Measurements from ENCODE around the gene BMP8B. TPM values are rescaled to one million over a fixed set of nuclear protein-coding genes. Genes with fewer than 3 reads are reported as not detected.
"Not testable (repeated sequence)": the region's sequence is repeated elsewhere in the genome, so short reads cannot be mapped to it uniquely, and the experiment has no call there.

The BMP8B gene
- total RNA-seq, 1 experiment from 2014 or later, result 5.9 TPM

DNA sequence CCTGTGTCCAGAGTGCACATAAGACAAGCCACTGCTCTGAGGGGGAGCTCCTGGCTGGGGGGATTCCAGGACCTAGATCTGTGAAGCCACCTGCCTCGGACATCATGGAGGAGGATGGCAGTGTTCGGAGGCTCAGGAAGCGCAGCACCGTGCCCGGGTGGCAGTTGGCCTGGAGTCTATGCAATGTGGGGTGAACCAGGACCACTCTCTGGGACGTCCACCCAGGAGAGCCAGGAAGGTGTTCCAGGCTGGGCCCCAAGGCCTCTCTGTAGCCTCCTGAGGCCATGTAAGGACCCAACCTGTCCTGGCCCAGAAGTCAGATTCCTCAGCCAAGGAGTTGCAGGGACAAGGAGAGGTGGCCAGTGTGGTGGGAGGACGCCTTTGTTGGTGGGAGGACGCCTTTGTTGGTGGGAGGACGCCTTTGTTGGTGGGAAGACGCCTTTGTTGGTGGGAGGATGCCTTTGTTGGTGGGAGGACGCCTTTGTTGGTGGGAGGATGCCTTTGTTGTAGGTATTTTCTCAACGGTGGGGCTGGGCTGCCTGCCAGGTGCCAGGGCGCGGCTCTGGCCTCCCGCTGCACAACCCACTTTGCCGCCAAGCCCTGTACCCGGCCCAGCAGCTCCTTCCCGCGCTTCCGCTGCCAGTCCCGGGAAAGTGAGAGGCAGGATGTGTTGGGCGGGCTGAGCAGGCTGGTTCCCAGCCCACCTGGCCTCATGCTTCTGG lies 30.6 kb upstream of the BMP8B start:
- Histone ChIP-seq H3K4me3 (ENCODE audit: low read depth, low read length) (no peak overlapping the region), H3K4me1 (peaks cover 7% of the 10 kb centered on the region), H3K36me3 (ENCODE audit: control insufficient read depth, insufficient read depth, low read length) (no peaks in the 10 kb centered on the region), H3K27me3 (replicated peaks; ENCODE audit: control insufficient read depth, insufficient read depth, low read length) (no peaks in the 10 kb centered on the region), H3K9me3 (no peaks in the 10 kb centered on the region)
- no TSS peak for BruUV-seq (replicated peaks)
- TF ChIP-seq, protein P1, sequence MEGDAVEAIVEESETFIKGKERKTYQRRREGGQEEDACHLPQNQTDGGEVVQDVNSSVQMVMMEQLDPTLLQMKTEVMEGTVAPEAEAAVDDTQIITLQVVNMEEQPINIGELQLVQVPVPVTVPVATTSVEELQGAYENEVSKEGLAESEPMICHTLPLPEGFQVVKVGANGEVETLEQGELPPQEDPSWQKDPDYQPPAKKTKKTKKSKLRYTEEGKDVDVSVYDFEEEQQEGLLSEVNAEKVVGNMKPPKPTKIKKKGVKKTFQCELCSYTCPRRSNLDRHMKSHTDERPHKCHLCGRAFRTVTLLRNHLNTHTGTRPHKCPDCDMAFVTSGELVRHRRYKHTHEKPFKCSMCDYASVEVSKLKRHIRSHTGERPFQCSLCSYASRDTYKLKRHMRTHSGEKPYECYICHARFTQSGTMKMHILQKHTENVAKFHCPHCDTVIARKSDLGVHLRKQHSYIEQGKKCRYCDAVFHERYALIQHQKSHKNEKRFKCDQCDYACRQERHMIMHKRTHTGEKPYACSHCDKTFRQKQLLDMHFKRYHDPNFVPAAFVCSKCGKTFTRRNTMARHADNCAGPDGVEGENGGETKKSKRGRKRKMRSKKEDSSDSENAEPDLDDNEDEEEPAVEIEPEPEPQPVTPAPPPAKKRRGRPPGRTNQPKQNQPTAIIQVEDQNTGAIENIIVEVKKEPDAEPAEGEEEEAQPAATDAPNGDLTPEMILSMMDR (IDR thresholded peaks at IDR 0.05; ENCODE audit: insufficient read depth in 1 of 2, low read depth in 1 of 2, low read length in 1 of 2, severe bottlenecking in 1 of 2, unreplicated experiment in 1 of 2), result no peak
- Mint-ChIP-seq H3K27me3 (ENCODE audit: insufficient read depth, unreplicated experiment) (no peaks in the 10 kb centered on the region), H3K4me1 (ENCODE audit: low read depth, unreplicated experiment) (peaks cover 2% of the 10 kb centered on the region), H3K4me3 (ENCODE audit: unreplicated experiment) (no peak overlapping the region), H3K36me3 (ENCODE audit: insufficient read depth, unreplicated experiment) (peaks cover 6% of the 10 kb centered on the region), H3K27ac (ENCODE audit: unreplicated experiment) (no peak overlapping the region), H3K9me3 (ENCODE audit: unreplicated experiment) (peaks cover 6% of the 10 kb centered on the region)
- CTCF ChIA-PET, result interaction anchor here (0.9 kb wide), 1 partner anchor 101 kb away, joined by 3 read pairs; no protein-coding TSS in a partner anchor
- no peak for DNase-seq
- POLR2A ChIA-PET, result interaction anchor here (1.2 kb wide), 1 partner anchor 83 kb away, joined by 4 read pairs; no protein-coding TSS in a partner anchor
- intact Hi-C loops (cut with micrococcal nuclease; ENCODE audit: unreplicated experiment), result loop anchor here (5.0 kb wide), 1 partner anchor 98 kb away; no protein-coding TSS in a partner anchor

DNA sequence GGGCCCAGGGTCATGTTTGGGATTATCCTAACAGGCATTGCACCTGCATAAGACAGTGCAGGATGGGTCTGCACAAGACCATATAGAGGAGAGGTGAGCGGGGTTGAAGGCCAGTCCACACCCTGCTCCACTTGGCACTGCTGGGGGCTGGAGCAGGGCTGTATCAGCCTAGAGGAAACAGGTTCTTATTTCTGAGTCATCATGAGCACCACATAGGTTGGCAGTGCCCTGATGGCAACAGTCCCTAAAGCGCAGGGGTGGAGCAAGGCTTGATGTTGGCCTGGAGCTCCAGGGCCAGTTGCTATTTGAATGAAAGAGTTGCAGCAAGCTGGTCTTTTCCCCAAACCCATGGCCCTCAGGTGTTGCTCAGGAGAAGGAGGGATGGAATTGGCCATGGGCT lies 29.8 kb upstream of the BMP8B start:
- H3K36me3 Mint-ChIP-seq (ENCODE audit: insufficient read depth, unreplicated experiment), result peaks cover 4% of the 10 kb centered on the region
- no TSS peak for BruUV-seq (replicated peaks)
- H3K27me3 Mint-ChIP-seq (ENCODE audit: insufficient read depth, unreplicated experiment), result no peaks in the 10 kb centered on the region
- H3K36me3 ChIP-seq (ENCODE audit: control insufficient read depth, insufficient read depth, low read length), result no peaks in the 10 kb centered on the region
- peaks cover 7% of the 10 kb centered on the region for H3K4me1 ChIP-seq
- no peaks in the 10 kb centered on the region for H3K9me3 Mint-ChIP-seq (ENCODE audit: unreplicated experiment)
- no peaks in the 10 kb centered on the region for H3K27me3 ChIP-seq (replicated peaks; ENCODE audit: control insufficient read depth, insufficient read depth, low read length)
- POLR2A ChIA-PET, result no interaction called here
- H3K9me3 ChIP-seq, result no peaks in the 10 kb centered on the region
- H3K4me3 Mint-ChIP-seq (ENCODE audit: unreplicated experiment), result no peak overlapping the region
- H3K4me1 Mint-ChIP-seq (ENCODE audit: low read depth, unreplicated experiment), result no peaks in the 10 kb centered on the region
- intact Hi-C loops (cut with micrococcal nuclease; ENCODE audit: unreplicated experiment), result loop anchor here (5.0 kb wide), 1 partner anchor 99 kb away; no protein-coding TSS in a partner anchor
- TF ChIP-seq, protein P1 (IDR thresholded peaks at IDR 0.05; ENCODE audit: insufficient read depth in 1 of 2, low read depth in 1 of 2, low read length in 1 of 2, severe bottlenecking in 1 of 2, unreplicated experiment in 1 of 2), result no peak
- CTCF ChIA-PET, result no interaction called here
- H3K27ac Mint-ChIP-seq (ENCODE audit: unreplicated experiment), result no peak overlapping the region
- H3K4me3 ChIP-seq (ENCODE audit: low read depth, low read length), result no peak overlapping the region
- no peak for DNase-seq

DNA sequence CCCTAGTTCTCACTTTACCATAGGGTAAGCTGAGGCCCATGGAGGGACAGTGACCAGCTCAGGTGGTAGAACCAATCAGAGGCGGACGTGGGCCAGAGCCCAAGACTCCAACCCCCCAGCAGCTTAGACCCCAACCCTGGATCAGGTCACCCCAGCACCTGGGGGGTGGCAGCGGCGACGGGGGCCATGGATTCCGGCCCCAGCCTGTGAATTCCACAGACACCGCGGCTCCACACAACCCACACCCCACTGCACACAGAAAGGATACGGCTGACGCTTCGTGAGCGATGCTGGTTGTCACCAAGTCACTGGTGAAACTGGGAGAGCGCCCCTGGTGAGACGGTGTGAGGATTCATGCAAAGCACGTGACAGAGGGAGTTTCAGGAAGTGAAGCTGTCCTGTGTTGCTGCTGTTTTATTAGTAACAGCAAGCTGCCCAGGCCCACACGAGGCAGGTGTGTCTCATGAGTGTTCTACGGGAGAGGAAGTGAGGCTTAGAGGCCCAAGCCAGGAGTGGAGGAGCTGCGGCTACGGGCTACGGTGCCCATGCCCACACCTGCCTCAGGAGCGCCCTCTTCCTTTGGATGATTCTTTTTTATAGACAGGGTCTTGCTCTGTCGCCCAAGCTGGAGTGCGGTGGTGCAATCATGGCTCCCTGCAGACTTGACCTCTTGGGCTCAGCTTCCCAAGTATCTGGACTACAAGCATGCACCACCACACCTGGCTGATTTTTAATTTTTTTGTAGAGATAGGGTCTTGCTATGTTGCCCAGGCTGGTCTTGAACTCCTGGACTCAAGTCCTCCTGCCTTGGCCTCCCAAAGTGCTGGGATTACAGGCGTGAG lies 28.6 kb upstream of the BMP8B start:
- TF ChIP-seq, protein P1 (IDR thresholded peaks at IDR 0.05; ENCODE audit: insufficient read depth in 1 of 2, low read depth in 1 of 2, low read length in 1 of 2, severe bottlenecking in 1 of 2, unreplicated experiment in 1 of 2), result peak in 1 of 2 experiments; percentile 0
- not testable (repeated sequence) for H3K36me3 ChIP-seq (ENCODE audit: control insufficient read depth, insufficient read depth, low read length); H3K4me1 Mint-ChIP-seq (ENCODE audit: low read depth, unreplicated experiment); H3K27me3 Mint-ChIP-seq (ENCODE audit: insufficient read depth, unreplicated experiment); H3K4me1 ChIP-seq; H3K36me3 Mint-ChIP-seq (ENCODE audit: insufficient read depth, unreplicated experiment); H3K9me3 Mint-ChIP-seq (ENCODE audit: unreplicated experiment); H3K27me3 ChIP-seq (replicated peaks; ENCODE audit: control insufficient read depth, insufficient read depth, low read length); H3K9me3 ChIP-seq
- ChIA-PET POLR2A (interaction anchor here (0.5 to 1.3 kb wide), 3 partner anchors 10 to 85 kb away, joined by 3 to 4 read pairs (median 3); partner anchors contain the start of genes MYCL and PPIE), CTCF (interaction anchor here (0.5 to 2.6 kb wide), 7 partner anchors 10 to 160 kb away, joined by 3 to 32 read pairs (median 4); partner anchors contain the start of gene MYCL)
- Mint-ChIP-seq H3K27ac (ENCODE audit: unreplicated experiment) (peak overlapping the region; percentile 90), H3K4me3 (ENCODE audit: unreplicated experiment) (peak overlapping the region; percentile 62)
- DNase-seq, result peak; percentile 75 to 84
- H3K4me3 ChIP-seq (ENCODE audit: low read depth, low read length), result peak overlapping the region; percentile 21
- intact Hi-C loops (cut with micrococcal nuclease; ENCODE audit: unreplicated experiment), result loop anchor here (1.0 to 5.0 kb wide), 4 partner anchors 9 to 215 kb away; no protein-coding TSS in a partner anchor
- BruUV-seq (replicated peaks), result TSS peak; percentile 35

All from Caco-2 (cell line).